Ramos (cell line): ENCODE measurements around the gene CKB.

ENCODE experiments used
- in situ Hi-C: fragments of 300-500 bp; cut with MboI; formaldehyde crosslinking; loops from one replicate; pipeline ENCODE4 v1.14.3; 2022; ENCODE audit warnings: low sequenced_read_pairs; ENCODE audit not compliant: unreplicated experiment

Gene CKB

GRCh38 chr14:103522649-103523574 is at the start of gene CKB:
Gene CKB (minus strand): TSS chr14:103522830. CDS start chr14:103522493, 337 bp downstream.
- in situ Hi-C loops: no loop called here

- in situ Hi-C loops: no loop called here
Observed at GRCh38 chr14:103569408-103569807, 46.8 kb upstream of the CKB start.

- in situ Hi-C loops: no loop called here
Observed at GRCh38 chr14:103568952-103569351, 46.3 kb upstream of the CKB start.

- in situ Hi-C loops: no loop called here
Observed at GRCh38 chr14:103563844-103564505, 41.3 kb upstream of the CKB start.

DNA sequence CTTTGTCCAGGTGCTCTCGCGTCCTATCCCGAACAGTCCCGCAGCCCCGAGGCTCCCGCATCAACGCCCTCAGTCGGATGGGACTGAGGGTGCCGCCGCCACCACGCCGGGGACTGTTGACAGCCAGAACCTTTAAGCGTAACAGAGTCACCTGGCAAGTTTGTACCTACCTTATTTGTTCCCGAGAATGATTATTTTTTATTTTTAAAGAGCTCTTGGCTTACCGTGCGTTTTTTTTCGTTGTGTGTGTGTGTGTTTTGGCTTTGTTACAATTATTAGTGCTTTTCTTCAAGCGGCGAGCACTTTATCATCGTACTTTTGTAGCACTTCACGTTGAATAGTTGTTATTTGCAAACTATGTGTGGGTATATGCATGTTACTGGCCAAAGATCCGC is 40.6 kb upstream of the CKB start:
- in situ Hi-C loops: no loop called here

- in situ Hi-C loops: no loop called here
Observed at GRCh38 chr14:103562429-103563225, 40.0 kb upstream of the CKB start, which contains the start of the genes BAG5 and COA8. Gene BAG5 (minus strand): TSS chr14:103562657. CDS start chr14:103561164, 1,493 bp downstream. Gene COA8 (plus strand): TSS chr14:103562960. CDS start chr14:103563002, 42 bp downstream.

DNA sequence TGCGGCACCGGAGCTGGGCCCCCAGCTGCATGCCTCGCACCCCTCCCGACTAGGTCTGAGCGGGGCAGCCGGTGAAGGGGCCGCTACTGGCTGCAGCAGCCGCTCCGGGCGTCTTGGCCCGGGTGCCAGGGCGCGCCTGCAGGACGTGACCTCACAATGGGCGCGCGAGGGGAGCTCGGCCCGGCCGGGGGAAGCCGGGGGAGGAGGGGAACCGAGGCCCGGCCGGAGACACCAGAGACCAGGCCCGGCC is 39.5 kb upstream of the CKB start:
- in situ Hi-C loops: no loop called here

DNA sequence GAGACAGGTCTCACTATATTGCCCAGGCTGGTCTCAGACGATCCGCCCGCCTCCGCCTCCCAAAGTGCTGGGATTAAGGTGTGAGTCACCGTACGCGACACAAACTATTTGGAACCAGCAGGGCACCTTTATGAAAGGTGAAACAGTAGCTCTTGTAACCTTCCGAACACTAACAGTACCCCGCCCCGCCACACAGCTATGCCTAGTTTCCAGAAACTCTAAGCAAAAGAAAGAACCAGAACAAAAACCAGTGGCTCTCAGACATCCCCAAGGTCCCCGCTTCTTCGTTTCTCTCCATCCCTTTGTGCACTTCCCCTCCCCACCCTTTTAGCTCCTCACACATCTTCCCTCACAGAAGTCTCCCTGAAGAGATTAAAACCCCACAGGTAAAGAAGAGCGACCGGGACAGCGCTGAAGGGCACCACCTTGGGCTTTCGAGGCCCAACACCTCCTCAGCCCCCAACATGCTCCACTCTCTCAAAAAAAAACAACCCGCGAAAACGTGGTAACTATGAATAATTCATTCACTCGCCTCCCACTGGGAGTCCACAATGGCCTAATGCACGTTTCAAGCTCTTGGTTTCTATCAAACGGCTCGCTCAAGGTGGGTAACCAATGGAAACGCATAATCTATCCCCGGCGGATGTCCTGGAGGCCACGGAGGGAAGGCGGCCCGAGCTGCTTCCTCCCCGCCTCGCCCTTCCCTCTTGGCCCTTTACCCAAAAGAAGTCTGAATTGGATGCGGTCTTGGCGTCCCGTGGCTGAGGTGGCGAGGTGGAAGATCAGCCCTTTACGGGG is 39.0 kb upstream of the CKB start:
- in situ Hi-C loops: no loop called here

DNA sequence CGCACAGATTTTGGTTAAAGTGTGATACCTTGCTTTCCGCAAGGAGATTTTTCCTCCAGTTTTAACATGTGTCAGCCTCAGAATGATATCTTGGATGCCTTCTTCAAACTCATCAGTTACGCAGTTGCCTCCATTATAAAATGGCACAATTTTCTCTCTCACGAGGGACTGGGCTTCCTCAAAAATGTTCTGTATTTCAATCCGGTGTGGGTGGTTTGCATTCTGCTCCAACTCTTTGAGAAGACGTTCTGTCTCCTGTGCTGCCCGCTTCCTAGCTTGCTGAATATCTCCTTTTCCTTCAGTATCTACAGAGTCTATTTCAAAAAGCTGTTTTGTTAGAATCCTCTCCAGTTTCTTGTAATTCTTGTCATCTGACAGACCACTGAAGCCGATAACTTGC is 38.1 kb upstream of the CKB start:
- in situ Hi-C loops: no loop called here

- in situ Hi-C loops: loop anchor here (5.0 kb wide), 1 partner anchor 42 kb away; no protein-coding TSS in a partner anchor
Observed at GRCh38 chr14:103559766-103560165, 37.1 kb upstream of the CKB start.

DNA sequence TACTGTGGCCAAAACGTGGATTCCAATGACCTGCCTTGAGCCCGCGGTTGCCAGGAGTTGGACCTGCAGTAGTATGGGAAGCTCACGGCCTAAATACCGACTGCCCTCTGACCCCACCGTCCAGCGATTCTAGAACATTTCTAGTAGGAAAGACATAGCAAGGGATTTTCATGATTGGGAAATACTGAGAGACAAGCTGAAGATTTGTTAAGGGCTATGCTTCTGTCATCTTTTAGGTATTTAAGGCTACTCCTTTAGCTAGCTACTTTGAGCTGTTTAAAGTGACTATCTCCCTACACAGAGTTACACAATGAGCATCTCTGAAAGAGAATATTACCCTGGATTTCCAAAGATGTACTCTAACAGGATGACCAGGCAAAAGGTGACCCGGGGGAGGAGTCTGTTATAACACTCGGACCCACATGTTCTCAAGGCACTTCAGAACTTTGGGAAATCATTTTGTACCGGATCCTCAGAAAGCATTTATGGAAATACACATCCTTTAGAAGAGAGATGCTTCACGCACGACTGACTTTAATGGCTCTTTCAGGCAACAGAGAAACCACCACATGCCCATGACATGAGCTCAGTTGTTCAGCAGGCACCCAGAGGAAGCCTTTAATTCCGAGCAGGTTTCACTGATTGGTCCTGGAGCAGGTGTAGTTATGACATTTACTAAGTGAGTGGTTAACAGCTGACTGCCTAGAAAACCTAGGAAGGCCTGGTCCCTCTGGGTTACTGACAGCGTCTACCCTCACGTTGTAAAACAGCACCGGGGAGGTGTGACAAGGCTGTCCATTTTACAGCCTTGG is 35.6 kb upstream of the CKB start:
- in situ Hi-C loops: loop anchor here (5.0 kb wide), 1 partner anchor 41 kb away; no protein-coding TSS in a partner anchor

DNA sequence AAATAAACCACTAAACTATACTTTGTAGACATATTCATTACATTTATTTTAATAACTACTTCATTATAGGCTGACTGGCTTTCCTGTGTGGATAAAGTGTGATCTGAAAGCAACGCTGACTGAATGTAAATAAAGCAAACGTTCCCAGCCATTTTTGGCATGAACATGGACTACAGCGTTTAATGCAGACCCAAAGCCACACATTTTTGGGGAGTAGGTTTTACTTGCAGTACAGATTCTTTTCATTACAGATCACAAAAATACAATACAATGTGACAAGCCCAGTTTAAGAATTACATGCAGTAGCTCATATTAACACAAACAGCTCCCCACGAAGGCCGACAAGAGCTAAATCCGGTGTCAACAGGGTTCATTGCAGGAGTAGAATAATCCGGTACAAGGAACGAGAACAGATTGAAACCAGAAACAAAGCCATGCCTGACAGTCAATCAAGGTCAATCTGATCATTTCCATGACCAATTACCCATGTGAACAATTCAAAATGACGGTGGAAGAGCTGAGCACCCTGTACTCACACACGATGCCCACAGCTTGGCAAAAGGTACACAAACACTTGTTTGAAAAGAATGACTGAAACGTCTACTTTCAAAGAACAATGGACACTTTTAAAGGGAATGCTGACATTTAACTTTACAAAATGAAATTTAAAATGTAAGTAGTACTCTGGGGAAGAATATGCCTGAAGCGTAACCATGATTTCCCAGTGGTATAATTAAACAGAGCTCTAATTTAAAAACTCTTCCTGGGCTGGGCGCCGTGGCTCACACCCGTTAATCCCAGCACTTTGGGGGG is 34.5 kb upstream of the CKB start:
- in situ Hi-C loops: loop anchor here (5.0 kb wide), 1 partner anchor 40 kb away; no protein-coding TSS in a partner anchor

DNA sequence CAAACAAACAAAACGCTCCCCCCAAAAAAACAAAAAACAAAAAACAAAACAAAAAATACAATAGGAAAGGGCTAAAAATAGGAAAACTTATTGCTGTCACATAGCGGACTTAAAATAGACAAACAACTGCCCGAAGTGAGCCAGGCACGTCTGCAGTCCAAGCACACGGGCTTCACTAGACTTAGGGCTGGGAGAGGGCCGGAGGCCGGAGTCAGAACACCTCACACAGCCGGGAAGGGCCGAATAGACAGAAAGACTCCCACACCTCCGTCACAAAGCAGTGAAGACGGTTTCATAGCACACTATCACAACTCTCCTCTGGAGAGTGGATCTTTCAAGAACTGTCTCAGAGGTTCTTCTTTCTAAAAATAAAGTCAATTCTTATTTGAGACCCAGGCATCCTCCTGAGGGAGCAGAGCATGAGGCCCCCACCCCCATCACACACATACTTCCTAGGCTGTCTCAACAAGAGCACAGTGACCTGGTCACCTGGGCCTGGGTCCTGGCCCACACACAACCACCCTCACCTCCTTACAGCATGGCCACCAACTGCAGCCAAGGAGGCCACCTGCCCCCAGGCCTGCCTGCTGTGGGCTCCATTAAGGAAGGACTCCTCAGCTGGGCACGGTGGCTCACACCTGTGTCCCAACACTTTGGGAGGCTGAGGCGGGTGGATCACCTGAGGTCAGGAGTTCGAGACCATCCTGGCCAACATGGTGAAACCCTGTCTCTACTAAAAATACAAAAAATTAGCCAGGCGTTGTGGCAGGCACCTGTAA is 33.1 kb upstream of the CKB start:
- in situ Hi-C loops: loop anchor here (5.0 kb wide), 1 partner anchor 38 kb away; no protein-coding TSS in a partner anchor

DNA sequence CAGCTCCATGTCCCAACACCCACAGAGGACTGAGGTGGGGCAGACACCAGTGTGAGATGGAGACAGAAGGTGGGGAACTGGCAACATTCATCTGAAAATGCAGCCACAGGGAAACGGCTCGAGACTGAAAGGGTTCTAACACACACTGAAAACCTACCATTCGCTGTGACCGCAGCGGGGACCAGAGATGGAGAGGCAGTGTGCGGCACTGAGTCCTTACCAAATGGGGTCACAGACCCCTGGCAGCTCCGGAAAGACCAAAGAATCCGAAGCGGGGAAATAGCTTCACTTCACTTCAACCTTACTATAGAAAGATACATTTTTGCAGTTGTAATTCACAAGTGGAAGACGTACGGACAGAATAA is 30.2 kb upstream of the CKB start:
- in situ Hi-C loops: no loop called here

DNA sequence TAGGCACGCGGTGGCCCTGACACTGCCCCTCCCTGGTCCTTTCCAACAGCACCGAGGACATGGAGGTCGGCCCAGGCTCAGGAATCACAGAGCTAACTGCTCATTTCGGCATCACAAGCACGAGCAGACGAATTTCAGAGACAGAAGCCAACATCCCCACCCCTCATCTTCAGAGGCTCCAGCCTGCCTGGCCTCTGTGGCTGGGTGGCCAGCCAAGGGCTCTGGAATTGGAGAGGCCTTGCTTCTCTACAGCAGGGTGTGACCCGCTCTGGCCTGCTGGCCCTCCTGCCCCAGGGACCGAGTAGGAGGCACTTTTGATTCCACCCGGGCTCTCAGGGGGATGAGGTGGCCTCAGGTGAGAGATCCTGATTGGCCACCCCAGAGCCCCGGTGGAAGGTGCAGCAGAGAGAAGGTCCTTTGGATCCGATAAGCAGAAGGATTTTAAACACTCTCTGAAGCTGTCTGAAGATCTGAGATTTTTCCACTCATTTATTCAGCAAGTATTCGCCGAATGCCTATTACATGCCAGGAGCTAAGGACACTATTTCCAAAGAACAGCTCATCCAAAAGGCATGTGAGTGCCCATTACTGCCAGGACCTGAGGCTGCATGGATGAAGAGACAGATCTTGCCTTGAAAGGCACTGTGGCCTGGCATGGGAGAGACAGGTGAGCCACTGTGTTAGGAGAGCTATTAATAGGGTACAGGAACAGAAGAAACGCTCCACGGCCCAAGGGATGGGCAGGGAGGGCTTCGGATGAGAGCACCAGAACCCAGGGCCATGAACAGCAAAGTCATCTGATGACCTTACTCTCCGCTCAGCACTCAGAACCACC is 29.6 kb upstream of the CKB start:
- in situ Hi-C loops: no loop called here

- in situ Hi-C loops: no loop called here
Observed at GRCh38 chr14:103551338-103551762, 28.7 kb upstream of the CKB start.
